Activated CD4-positive, alpha-beta T cell treated with anti-CD3 and anti-CD28 coated beads for 48 hours (primary cell): ENCODE data around the gene GEMIN4.
A peak's percentile ranks its signal among the peaks of the same experiment; 100 is the strongest.
"Not testable (repeated sequence)": the region's sequence is repeated elsewhere in the genome, so short reads cannot be mapped to it uniquely, and the experiment has no call there.

Experiments used
- DNase-seq: peaks from one replicate; pipeline ENCODE4 v3.0.0-alpha.2; 2020

The GEMIN4 gene

DNA sequence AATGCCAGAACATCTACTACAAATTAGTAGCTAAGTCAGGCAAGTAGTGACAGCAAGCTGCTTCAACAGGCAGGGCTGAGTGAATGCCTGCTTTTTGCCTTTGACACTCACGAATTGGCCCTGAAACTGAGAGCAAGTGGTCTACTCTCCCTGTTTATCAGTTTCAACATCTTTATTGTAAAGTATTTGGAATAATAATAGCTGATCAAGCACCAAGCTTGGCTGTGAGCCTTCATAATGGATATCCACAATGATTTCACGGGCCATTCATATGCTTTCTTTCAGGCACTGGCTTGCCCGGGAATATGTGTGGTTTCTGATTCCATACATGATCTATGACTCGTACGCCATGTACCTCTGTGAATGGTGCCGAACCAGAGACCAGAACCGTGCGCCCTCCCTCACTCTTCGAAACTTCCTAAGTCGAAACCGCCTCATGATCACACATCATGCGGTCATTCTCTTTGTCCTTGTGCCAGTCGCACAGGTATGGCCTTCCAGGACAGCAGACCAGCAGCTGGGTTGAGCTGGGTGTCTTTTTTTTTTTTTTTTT, 14.4 kb downstream of the GEMIN4 start:
- DNase-seq, result no peak

DNA sequence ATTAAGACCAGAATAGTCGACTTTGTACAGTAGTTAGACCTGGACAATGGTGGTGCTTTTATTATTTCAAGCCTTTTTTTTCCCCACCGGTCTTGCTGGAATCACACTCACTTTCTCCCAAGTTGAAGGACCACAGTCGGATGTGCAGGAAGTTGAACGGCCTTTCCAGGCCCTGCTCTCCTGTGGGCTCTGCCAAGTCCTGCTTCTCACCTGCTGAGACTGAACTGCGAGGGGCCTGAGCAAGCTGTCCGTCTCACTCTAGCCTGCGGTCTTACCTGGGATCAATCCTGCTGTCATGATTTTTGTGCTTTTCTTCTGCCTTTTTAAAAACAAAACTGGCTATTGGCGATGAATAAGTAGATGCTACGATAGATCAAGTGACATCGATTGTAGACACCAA, 18.3 kb downstream of the GEMIN4 start:
- no peak for DNase-seq

DNA sequence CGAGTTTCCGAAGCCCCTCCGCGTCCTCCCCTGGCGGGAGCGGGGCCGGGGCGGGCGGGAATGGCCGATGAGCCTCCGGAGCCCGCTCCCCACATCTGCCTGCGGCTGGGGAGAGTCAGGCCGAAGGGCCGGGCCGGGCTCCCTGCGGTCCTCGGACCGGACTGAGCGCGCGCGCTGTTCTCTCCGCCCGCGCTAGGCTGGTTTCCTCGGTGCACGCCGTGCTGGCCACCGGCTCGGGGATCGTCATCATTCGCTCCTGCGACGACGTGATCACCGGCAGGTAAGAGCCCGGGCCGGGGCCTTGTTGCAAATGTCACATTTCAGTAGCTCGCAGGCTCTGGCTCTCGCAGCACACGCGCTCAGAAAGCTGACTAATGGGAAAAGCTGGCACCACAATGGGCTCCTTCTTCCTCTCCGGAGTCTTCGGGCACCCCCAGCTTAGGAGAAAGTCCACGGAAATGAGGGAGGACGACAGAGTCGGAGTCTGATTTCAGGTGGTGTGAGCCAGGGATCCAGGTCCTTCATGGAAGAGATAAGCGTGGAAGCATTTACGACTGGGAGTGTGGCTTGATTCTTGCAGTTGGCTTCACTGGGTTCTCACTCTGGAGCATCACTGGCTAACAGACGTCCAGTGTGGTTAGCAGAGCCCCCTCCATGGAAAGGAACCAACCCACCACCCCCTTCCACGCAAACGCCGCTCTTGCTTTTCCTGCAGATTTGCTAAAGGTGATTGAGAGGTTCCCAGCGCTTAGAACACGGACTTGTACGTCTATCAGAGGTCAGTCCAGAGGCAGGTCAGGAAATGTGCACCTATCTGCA, 19.0 kb downstream of the GEMIN4 start:
- DNase-seq, result peak; percentile 72

DNA sequence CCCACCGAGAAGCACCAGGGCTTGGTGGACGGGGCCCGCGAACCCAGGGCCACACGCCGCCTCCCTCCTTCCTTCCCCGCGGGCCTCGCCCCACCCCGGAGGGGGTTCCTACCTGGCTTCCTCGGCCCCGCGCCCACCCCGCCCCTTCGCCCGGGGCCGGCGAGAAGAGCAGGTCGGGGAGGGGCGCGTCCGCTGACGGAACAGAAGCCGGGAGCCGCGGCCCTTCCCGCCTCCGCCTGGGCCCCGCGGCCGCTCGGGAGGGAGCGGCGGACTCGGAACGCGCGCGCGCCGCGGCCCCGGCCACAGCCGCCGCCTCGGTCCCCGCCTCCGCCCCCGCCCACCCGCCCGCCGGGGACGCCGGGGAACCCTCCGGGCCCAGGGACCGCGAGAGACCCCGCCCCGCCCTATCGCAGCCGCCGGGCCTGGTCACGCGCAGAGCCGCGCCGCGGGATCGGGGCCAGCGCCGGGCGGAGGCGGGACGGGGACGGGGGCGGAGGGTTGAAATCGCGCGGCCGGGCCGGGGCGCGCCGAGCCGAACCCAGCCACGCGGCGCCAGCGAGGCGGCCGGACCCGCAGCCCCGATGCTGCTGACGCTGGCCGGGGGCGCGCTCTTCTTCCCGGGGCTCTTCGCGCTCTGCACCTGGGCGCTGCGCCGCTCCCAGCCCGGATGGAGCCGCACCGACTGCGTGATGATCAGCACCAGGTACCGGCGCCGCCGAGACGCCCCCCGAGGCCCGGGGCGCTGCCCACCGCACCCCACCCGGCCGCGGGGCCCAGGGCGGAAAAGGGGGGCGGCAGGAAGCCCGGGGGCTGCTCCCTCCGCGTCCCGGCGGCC, 19.8 kb downstream of the GEMIN4 start, which contains the start of gene TLCD3A:
Gene TLCD3A (plus strand): TSS at position 530 of the 835 bp plus-strand sequence. CDS start 52 bp downstream, at position 582.
- DNase-seq, result peak; percentile 63

DNA sequence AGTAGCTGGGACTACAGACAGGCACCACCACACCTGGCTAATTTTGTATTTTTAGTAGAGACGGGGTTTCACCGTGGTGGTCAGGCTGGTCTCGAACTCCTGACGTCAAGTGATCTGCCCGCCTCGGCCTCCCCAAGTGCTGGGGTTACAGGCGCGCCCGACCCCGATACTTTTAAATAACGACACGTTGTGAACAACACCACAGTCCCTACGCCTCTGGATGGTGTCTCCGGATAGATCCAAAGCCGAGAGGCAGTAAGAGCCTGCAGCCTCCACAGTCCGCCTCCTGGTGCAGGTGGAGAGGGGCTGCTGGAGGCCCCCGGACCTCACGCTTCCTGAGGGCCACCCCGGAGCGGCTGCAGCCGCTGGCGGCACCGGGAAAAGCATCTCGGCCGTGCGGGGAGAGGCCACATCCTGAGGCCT, 20.4 kb downstream of the GEMIN4 start:
- peak; percentile 11 for DNase-seq

DNA sequence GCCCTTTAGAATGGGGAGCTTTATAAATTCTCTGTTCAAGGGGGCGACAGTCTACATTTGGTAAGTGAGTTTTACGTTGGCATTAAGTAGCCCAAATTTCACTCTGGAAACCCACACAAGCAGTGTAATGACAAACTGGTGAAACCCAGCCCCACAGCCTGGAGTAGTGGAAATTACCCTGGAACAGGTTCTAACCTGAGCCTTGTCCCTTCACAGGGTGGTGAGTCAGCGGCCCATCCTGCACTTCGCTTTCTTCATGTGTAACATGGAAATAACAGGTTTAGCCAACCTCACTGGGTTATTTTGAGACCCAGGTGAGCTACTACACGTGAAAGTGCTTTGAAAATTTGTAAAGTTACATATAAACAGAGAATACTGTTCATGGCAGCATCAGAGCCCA, 23.2 kb downstream of the GEMIN4 start:
- peak; percentile 28 for DNase-seq

DNA sequence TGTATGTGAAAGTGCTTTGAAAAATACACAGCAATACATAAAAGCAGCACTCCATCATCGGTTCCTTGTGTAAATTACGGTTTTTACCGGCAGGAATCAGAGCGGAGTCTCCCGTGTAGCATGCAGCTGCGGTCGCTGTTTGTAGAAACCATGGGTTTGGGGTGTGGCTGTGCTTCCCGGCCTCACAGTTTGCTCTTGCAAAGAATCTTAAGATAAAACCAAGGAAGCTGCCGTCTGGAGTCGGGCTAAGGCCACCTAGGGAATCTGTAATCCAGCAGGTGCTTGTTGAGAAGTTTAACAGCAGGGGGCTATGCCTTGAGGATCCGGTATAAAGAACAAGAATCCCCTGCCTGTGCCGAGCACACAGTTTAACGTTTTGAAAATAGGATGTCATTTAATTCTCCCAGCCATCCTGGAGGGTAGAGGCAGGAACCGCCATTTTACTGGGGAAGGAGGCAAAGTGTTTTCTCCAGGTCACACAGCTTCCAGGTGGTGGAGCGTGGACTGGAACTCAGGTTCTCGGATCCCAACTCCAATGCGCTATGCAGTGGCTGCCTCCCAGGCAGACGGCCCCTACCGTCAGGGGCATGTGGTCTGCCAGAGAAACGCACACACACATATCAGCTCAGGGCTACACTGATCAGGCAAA, 25.7 kb downstream of the GEMIN4 start:
- no peak for DNase-seq

DNA sequence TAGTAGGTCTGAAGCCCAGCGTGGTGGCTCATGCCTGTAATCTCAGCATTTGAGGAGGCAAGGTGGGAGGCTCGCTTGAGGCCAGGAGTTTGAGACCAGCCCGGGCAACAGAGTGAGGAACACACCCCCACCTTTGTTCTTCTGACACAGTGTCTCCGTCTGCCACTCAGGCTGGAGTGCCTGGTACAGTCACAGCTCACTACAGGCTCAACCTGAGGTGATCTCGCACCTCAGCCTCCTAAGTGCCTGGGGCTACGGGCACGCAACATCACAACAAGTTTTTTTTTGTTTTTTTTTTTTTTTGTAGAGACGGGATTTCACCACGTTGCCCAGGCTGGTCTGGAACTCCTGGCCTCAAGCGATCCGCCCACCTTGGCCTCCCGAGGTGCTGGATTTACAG, 26.3 kb downstream of the GEMIN4 start:
- DNase-seq, result no peak

DNA sequence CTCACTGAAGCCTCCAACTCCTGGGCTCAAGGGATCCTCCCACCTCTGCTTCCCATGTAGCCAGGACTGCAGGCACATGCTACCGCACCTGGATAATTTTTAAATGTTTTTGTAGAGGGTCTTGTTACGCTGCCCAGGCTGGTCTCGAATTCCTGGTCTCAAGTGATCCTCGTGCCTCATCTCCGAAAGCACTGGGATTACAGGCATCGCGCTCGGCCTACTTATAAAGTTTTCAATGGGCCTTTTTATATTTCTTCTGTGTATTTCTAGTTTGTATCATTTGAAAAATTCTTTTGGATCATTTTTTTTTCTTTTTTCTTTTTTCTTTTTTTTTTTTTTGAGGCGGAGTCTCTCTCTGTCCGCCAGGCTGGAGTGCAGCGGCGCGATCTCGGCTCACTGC, 27.0 kb downstream of the GEMIN4 start:
- DNase-seq, result no peak

DNA sequence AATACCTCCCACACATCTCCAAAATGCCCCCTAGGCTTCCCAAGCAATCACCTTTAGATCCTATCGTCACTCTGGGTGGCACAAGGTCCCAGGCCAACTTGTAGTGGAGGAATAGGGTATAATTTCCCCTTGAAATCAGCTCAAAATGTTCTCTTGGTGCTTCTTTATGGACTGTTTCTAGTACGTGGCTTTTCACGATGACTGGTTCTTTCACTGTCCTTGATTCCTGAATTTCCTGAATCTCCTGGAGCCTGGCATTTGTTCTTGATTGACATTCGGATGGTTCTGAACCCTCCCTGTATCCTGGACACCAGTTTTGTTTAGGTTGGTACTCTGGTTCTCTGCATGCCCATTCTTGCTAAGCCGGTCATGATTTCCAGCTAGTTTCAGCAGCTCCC, 30.5 kb downstream of the GEMIN4 start:
- DNase-seq, result no peak

DNA sequence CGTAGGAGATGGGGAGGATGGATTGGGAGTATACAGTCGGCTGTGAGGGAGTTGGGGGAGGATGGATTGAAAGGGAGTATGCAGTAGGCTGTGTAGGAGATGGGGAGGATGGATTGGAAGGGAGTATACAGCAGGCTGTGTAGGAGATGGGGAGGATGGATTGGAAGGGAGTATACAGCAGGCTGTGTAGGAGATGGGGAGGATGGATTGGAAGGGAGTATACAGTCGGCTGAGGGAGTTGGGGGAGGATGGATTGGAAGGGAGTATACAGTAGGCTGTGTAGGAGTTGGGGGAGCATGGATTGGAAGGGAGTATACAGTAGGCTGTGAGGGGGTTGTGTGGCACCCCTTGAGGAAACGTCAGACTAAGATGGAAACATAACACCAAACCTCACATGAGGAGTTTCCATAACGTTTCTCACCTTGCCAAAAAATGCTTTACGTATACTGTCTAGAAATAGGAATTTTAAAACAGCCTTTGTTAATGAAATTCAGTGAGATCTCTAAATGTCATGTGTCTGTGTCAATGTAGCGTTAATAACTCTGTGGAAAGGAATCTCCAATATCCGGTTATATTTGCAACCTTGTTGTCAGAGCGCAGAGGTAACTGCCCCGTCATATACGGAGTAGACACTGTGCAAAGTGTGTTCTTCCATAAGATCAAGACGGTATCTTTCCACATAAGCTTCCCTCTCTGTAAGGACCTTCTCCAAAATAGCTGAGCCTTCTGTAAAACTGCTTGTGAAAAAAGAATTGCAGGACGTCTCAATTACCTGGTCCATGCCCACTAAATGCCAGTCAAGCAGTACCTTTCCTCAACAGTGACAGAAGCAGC, 31.1 kb downstream of the GEMIN4 start:
- DNase-seq, result no peak

DNA sequence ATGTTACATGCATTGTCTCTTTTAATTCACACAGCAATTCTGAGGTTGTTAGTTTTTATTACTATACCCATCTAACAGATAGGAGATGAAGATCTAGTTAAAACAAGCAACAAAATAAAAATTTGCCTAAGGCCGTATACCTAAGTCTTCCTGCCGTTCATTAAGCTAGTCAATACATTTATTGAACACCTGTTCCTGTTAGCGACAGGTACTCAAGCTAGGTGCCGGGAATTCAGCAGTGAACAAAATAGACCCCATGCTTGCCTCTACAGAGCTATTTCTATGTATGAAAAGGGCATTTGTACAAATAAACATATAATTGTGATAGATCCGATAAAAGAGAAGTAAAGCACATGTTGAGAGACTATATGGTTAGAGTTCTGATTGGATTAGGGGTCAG, 34.0 kb downstream of the GEMIN4 start:
- DNase-seq, result no peak

DNA sequence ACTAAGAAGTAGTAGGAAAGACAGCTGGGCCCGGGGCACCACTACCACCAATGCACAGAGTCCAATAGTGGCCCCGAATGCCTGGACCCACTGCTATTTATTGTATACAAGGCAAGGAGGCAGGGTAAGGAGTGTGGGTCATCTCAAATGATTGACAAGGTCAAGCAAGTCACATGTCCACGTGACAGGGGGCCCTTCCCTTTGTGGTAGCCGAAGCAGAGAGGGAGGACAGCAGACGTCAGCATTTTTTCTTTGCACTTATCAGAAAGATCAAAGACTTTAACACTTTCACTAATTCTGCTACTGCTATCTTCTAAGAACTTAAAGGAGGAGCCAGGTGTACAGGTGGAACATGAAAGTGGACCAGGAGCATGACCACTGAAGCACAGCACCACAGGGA, 43.9 kb downstream of the GEMIN4 start:
- DNase-seq, result no peak

DNA sequence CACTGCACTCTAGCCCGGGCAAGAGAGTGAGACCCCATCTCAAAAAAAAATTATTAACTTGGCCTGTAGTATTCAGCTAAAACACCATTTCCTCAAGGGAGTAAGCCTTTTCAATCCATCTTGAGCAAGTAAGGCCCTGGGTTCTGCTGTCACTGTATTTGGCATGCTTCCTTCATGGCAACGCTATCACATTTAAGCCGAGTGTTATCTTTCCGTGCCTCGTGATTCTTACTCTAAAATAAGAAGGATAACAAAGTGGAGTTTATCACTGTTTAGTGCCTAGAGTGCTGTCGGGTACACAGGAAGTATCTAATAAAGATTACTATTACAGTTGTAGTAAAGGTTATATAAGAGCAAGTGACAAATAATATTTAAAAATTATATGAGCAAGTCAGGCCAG, 46.2 kb downstream of the GEMIN4 start:
- DNase-seq, result no peak

DNA sequence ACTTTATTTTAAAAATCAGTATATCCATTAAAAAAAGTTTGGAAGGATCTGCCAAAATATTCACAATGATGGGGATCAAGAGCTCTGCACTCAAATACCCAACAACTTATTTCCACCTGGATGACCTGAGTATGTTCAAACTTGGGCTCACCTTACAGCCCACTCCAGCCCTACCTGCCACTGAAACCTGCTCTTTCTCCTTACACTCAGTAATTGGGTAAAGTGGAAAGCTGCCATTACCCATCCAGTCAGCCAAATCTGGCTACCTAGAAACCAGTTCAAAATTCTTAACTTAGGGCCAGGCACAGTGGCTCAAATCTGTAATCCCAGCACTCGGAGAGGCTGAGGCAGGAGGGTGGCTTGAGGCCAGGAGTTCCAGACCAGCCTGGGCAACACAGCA, 47.1 kb downstream of the GEMIN4 start:
- no peak for DNase-seq

DNA sequence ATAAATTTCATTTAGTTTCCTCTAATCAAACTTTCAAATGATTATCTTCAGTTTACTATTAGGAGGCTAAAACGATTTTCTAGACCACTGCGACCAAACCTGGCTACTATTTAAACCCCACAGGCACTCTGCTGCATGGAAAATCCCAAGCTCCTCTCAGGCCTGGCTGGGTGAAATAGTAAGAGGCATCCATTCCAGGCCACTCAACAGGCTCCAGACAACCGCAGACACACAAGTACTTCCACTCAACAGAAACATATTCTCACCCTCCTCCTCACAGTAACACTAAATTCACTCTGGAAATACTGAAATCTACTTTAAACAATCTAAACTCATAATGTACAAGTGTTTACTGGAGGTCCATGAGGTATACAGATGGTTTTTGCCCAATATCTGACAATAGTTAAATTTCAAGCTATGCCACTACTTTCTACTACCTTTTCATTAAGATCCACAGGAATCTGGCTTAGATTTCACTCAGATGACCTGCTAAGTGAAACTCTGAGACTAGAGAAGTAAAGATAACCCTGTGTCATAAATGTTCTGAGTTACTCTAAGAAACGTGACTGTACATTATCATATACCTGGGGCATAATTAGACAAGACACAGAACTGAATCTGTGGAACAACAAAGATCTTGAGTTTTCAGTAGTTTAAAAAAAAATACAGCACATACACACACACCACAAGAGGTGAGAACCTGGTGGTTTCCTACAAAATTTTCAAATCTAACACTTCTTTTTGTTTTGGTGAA, 47.8 kb downstream of the GEMIN4 start:
- no peak for DNase-seq

DNA sequence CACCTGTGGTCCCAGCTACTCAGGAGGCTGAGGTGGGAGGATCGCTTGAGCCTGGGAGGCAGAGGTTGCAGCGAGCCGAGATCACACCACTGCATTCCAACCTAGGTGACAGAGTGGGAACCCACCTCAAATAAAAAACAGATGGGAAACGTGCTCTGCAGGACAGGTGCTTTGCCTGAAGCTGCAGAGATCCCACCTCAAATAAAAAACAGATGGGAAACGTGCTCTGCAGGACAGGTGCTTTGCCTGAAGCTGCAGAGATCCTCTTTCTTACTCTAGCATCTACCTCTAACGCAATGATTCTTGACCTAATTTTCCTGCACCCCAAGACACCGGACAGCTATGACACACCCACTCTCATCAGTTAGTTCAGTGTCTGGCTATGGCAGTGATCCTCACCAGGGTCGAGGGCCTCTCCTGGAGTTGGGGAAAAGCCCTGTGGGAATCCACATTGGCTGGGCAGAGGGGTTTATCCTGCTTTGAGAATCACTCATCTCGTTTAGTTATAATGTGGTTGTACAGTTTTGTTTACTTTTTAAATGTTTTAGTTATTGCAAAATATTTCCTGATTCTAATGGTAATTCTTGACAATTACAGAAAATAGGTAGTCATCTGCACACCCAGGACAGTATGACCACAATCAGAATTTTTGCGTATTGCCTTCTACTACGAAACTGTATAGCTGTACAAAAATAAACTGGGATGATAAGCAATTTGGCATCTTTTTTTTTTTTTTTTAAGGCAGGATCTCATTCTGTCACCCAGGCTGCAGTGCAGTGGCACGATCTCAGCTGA, 48.8 kb downstream of the GEMIN4 start:
- DNase-seq, result no peak

DNA sequence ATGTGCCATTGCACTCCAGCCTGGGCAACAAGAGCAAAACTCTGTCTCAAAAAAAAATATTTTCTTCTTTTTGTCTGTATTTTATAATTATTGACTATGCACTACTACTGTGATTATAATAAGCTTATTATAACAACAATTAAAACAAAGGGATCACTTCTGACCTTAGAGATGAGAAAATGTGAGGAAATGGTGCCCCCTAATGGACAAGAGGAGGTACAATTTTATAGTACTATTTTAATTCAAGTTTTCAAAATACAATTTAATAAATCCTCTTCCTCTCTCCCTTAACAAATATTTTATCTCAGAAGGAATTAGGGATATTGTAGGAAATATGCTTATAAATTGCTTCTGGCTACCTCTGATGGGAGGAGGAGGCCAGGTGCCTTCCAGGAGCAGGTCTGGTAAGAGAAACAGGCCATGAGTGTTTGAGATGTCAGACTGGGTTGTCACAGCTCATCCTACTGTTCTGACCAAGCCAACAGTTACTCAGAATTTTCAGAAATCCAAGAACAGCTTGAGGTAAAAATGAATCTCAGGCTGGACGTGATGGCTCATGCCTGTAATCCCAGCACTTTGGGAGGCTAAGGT, 51.5 kb downstream of the GEMIN4 start:
- no peak for DNase-seq

DNA sequence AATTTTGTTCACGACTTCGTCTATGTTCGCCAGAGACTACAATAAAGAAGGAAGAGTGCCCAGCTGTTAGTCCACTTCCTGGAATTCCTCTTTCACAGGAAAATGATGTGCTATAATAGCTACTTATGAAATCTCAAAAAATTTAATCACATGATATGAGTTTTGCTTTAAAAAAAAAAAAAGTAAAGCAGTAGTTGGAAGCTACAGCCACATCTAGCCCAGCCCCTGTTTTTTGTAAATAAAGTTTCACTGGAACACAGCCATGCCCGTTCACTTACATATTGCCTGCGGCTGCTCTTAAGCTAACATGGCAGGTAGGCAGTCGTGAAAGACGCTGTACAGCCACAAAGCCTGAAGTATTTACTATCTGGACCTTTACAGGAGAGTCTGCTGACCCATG, 52.7 kb downstream of the GEMIN4 start:
- no peak for DNase-seq

DNA sequence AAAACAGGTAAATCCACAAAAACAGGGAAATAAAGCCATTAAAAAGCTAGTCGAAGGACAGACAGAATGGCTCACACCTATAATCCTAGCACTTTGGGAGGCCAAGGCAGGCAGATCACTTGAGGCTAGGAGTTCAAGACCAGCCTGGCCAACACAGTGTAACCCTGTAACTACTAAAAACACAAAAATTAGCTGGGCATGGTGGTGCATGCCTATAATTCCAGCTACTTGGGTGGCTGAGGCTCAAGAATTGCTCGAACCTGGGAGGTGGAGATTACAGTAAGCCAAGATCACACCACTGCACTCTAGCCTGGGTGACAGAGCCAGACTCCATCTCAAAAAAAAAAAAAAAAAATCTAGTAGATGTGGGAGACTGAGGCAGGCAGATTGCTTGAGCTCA, 54.0 kb downstream of the GEMIN4 start:
- DNase-seq, result not testable (repeated sequence)
